ENCODE results near the gene PEX11B. TPM values are rescaled to one million over a fixed set of nuclear protein-coding genes. Genes with fewer than 3 reads are reported as not detected.

The PEX11B gene
- total RNA-seq, 1 experiment from 2014 or later, result 16.1 TPM

GRCh38 chr1:145887631-145888030 lies 30.9 kb downstream of the PEX11B start:
- Histone ChIP-seq H3K4me3 (ENCODE audit: low read depth, low read length) (no peak overlapping the region), H3K4me1 (peaks cover 8% of the 10 kb centered on the region), H3K36me3 (ENCODE audit: control insufficient read depth, insufficient read depth, low read length) (no peaks in the 10 kb centered on the region), H3K9me3 (no peaks in the 10 kb centered on the region), H3K27me3 (replicated peaks; ENCODE audit: control insufficient read depth, insufficient read depth, low read length) (0 out of 2 replicates have a peak, but pooled peaks cover 2% of the 10 kb centered on the region)
- peaks cover 17% of the 10 kb centered on the region for H3K4me1 Mint-ChIP-seq (ENCODE audit: low read depth, unreplicated experiment)
- no peak for DNase-seq
- peak overlapping the region; percentile 76 for H3K4me3 Mint-ChIP-seq (ENCODE audit: unreplicated experiment)
- intact Hi-C loops (cut with micrococcal nuclease; ENCODE audit: unreplicated experiment), result no loop called here
- no peak overlapping the region for H3K27ac Mint-ChIP-seq (ENCODE audit: unreplicated experiment)
- H3K27me3 Mint-ChIP-seq (ENCODE audit: insufficient read depth, unreplicated experiment), result peaks cover 17% of the 10 kb centered on the region
- H3K36me3 Mint-ChIP-seq (ENCODE audit: insufficient read depth, unreplicated experiment), result no peaks in the 10 kb centered on the region
- H3K9me3 Mint-ChIP-seq (ENCODE audit: unreplicated experiment), result no peaks in the 10 kb centered on the region
- BruUV-seq (replicated peaks), result no TSS peak
- POLR2A ChIA-PET, result interaction anchor here (1.6 kb wide), 1 partner anchor 29 kb away, joined by 5 read pairs; the partner anchor contains the start of gene PIAS3
- TF ChIP-seq, protein P1, sequence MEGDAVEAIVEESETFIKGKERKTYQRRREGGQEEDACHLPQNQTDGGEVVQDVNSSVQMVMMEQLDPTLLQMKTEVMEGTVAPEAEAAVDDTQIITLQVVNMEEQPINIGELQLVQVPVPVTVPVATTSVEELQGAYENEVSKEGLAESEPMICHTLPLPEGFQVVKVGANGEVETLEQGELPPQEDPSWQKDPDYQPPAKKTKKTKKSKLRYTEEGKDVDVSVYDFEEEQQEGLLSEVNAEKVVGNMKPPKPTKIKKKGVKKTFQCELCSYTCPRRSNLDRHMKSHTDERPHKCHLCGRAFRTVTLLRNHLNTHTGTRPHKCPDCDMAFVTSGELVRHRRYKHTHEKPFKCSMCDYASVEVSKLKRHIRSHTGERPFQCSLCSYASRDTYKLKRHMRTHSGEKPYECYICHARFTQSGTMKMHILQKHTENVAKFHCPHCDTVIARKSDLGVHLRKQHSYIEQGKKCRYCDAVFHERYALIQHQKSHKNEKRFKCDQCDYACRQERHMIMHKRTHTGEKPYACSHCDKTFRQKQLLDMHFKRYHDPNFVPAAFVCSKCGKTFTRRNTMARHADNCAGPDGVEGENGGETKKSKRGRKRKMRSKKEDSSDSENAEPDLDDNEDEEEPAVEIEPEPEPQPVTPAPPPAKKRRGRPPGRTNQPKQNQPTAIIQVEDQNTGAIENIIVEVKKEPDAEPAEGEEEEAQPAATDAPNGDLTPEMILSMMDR (IDR thresholded peaks at IDR 0.05; ENCODE audit: insufficient read depth in 1 of 2, low read depth in 1 of 2, low read length in 1 of 2, severe bottlenecking in 1 of 2, unreplicated experiment in 1 of 2), result no peak
- CTCF ChIA-PET, result no interaction called here

GRCh38 chr1:145886816-145887215 lies 31.7 kb downstream of the PEX11B start:
- DNase-seq, result no peak
- Histone ChIP-seq H3K4me1 (peaks cover 8% of the 10 kb centered on the region), H3K36me3 (ENCODE audit: control insufficient read depth, insufficient read depth, low read length) (no peaks in the 10 kb centered on the region), H3K4me3 (ENCODE audit: low read depth, low read length) (no peak overlapping the region), H3K27me3 (replicated peaks; ENCODE audit: control insufficient read depth, insufficient read depth, low read length) (0 out of 2 replicates have a peak, but pooled peaks cover 2% of the 10 kb centered on the region), H3K9me3 (no peaks in the 10 kb centered on the region)
- H3K27ac Mint-ChIP-seq (ENCODE audit: unreplicated experiment), result no peak overlapping the region
- no TSS peak for BruUV-seq (replicated peaks)
- TF ChIP-seq, protein P1 (IDR thresholded peaks at IDR 0.05; ENCODE audit: insufficient read depth in 1 of 2, low read depth in 1 of 2, low read length in 1 of 2, severe bottlenecking in 1 of 2, unreplicated experiment in 1 of 2), result no peak
- CTCF ChIA-PET, result no interaction called here
- peaks cover 17% of the 10 kb centered on the region for H3K27me3 Mint-ChIP-seq (ENCODE audit: insufficient read depth, unreplicated experiment)
- no peaks in the 10 kb centered on the region for H3K9me3 Mint-ChIP-seq (ENCODE audit: unreplicated experiment)
- H3K4me1 Mint-ChIP-seq (ENCODE audit: low read depth, unreplicated experiment), result peaks cover 10% of the 10 kb centered on the region
- H3K36me3 Mint-ChIP-seq (ENCODE audit: insufficient read depth, unreplicated experiment), result no peaks in the 10 kb centered on the region
- POLR2A ChIA-PET, result no interaction called here
- peak overlapping the region; percentile 76 for H3K4me3 Mint-ChIP-seq (ENCODE audit: unreplicated experiment)
- intact Hi-C loops (cut with micrococcal nuclease; ENCODE audit: unreplicated experiment), result no loop called here

- Mint-ChIP-seq H3K9me3 (ENCODE audit: unreplicated experiment) (no peaks in the 10 kb centered on the region), H3K4me3 (ENCODE audit: unreplicated experiment) (peak overlapping the region; percentile 76), H3K4me1 (ENCODE audit: low read depth, unreplicated experiment) (peaks cover 10% of the 10 kb centered on the region), H3K27ac (ENCODE audit: unreplicated experiment) (no peak overlapping the region), H3K36me3 (ENCODE audit: insufficient read depth, unreplicated experiment) (no peaks in the 10 kb centered on the region), H3K27me3 (ENCODE audit: insufficient read depth, unreplicated experiment) (peaks cover 17% of the 10 kb centered on the region)
- Histone ChIP-seq H3K4me3 (ENCODE audit: low read depth, low read length) (peak overlapping the region; percentile 70), H3K9me3 (no peaks in the 10 kb centered on the region), H3K27me3 (replicated peaks; ENCODE audit: control insufficient read depth, insufficient read depth, low read length) (0 out of 2 replicates have a peak, but pooled peaks cover 2% of the 10 kb centered on the region), H3K4me1 (peaks cover 8% of the 10 kb centered on the region), H3K36me3 (ENCODE audit: control insufficient read depth, insufficient read depth, low read length) (no peaks in the 10 kb centered on the region)
- POLR2A ChIA-PET, result no interaction called here
- CTCF ChIA-PET, result interaction anchor here (0.6 to 1.4 kb wide), 3 partner anchors 10 to 150 kb away, joined by 3 to 4 read pairs (median 3); partner anchors contain the start of gene PIAS3
- no TSS peak for BruUV-seq (replicated peaks)
- TF ChIP-seq, protein P1 (IDR thresholded peaks at IDR 0.05; ENCODE audit: insufficient read depth in 1 of 2, low read depth in 1 of 2, low read length in 1 of 2, severe bottlenecking in 1 of 2, unreplicated experiment in 1 of 2), result no peak
- intact Hi-C loops (cut with micrococcal nuclease; ENCODE audit: unreplicated experiment), result no loop called here
- DNase-seq, result no peak
Measured at GRCh38 chr1:145886390-145886789, 32.1 kb downstream of the PEX11B start.

Data from Caco-2 (cell line).